Measurements from ENCODE around the gene ATXN7L3. TPM values are rescaled to one million over a fixed set of nuclear protein-coding genes. Genes with fewer than 3 reads are reported as not detected.

Gene ATXN7L3
- total and polyA plus RNA-seq, 10 of the 15 experiments (the other 5 are each of a cell fraction or from before 2014, with no cell fraction given), result 0.71 to 78.7 (median 32.7) TPM

DNA sequence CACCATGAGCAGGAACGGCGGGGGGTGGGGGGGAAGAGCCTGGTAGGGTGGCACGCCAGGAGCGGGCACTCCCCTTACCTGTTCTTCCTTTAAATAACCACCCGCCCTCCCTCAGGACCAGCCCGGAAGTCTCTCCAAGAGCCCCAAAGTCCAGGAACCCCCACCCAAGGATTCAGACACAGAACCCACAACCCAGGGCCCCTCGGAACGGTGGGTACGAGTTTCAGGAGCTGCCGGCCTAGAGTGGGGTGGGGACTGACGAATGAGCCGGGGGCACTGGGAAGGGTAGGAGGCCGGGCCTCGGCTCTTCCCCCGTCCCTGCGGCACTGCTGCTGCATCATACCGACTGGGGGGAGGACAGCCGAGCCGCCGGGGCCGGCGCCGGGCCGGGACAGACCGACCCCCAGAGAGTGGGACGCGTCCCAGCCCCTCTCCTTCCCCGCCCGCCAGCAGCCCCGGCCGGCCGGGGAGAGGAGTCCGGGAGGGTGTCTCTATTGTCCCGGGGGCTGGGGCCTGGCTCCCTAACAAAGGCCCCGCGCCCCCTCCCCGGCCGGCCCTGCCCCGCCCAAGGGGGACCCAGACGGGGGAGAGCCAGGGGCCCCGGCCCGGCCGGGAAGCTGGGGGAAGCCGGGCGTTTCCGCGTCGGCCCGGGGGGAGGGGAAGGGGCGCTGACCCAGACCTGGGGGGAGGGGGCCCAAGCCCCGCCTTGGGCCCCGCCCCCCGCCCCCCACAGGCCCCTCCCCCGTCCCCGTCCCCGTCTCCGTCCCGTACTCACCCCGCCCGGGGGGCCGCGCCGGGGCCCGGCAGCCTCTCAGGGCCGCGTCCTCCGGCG is 747 bp downstream of the ATXN7L3 start (continued):
- TF ChIP-seq, protein P1, sequence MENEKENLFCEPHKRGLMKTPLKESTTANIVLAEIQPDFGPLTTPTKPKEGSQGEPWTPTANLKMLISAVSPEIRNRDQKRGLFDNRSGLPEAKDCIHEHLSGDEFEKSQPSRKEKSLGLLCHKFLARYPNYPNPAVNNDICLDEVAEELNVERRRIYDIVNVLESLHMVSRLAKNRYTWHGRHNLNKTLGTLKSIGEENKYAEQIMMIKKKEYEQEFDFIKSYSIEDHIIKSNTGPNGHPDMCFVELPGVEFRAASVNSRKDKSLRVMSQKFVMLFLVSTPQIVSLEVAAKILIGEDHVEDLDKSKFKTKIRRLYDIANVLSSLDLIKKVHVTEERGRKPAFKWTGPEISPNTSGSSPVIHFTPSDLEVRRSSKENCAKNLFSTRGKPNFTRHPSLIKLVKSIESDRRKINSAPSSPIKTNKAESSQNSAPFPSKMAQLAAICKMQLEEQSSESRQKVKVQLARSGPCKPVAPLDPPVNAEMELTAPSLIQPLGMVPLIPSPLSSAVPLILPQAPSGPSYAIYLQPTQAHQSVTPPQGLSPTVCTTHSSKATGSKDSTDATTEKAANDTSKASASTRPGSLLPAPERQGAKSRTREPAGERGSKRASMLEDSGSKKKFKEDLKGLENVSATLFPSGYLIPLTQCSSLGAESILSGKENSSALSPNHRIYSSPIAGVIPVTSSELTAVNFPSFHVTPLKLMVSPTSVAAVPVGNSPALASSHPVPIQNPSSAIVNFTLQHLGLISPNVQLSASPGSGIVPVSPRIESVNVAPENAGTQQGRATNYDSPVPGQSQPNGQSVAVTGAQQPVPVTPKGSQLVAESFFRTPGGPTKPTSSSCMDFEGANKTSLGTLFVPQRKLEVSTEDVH (IDR thresholded peaks at IDR 0.05; ENCODE audit: low read depth, partially characterized antibody), result no peak
- TF ChIP-seq NR2F1 (conservative IDR thresholded peaks at IDR 0.05) (0 out of 2 replicates have a peak, but pooled peaks have one; percentile 48), POLR2AphosphoS5 (IDR thresholded peaks at IDR 0.05; ENCODE audit: low read length) (0 out of 2 replicates have a peak, but pooled peaks have one; percentile 2), POLR2A (IDR thresholded peaks at IDR 0.05; ENCODE audit: low read depth, low read length) (peak; percentile 62), CHD1 (IDR thresholded peaks at IDR 0.05; ENCODE audit: low read depth, low read length) (peak; percentile 61; the same call in 1 of the 2 replicates), TCF3 (IDR thresholded peaks at IDR 0.05; ENCODE audit: borderline replicate concordance, insufficient read depth, low read depth, low read length) (no peak)
- TF ChIP-seq, protein P2, sequence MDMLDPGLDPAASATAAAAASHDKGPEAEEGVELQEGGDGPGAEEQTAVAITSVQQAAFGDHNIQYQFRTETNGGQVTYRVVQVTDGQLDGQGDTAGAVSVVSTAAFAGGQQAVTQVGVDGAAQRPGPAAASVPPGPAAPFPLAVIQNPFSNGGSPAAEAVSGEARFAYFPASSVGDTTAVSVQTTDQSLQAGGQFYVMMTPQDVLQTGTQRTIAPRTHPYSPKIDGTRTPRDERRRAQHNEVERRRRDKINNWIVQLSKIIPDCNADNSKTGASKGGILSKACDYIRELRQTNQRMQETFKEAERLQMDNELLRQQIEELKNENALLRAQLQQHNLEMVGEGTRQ (IDR thresholded peaks at IDR 0.05; ENCODE audit: borderline replicate concordance, low read depth, low read length), result no peak
